BLaER1 treated with 17β-estradiol and CSF1 and Interleukin-3, amounts not matched to agents 10 nM and 100 nM (cell line): ENCODE results near the gene CELF5.

ENCODE experiments used
- H3K27ac ChIP-seq, 11 experiments: shearing (Covaris generic); formaldehyde crosslinking; 2 replicates each; pipeline ENCODE4 v1.8.1; 2022
- H3K27me3 ChIP-seq, 11 experiments: shearing (Covaris generic); formaldehyde crosslinking; 2 replicates each; pipeline ENCODE4 v1.8.1; 2022
- H3K36me3 ChIP-seq, 11 experiments: shearing (Covaris generic); formaldehyde crosslinking; 2 replicates each; pipeline ENCODE4 v1.8.1; 2022
- H3K4me1 ChIP-seq, 10 experiments: shearing (Covaris generic); formaldehyde crosslinking; 2 replicates each; pipeline ENCODE4 v1.8.1; 2022
- H3K4me2 ChIP-seq, 11 experiments: shearing (Covaris generic); formaldehyde crosslinking; 2 replicates each; pipeline ENCODE4 v1.8.1; 2022
- H3K4me3 ChIP-seq, 10 experiments: shearing (Covaris generic); formaldehyde crosslinking; 2 replicates each; pipeline ENCODE4 v1.8.1; 2022
- H3K9ac ChIP-seq, 11 experiments: shearing (Covaris generic); formaldehyde crosslinking; 2 replicates each; pipeline ENCODE4 v1.8.1; 2022
- H3K9me3 ChIP-seq, 11 experiments: shearing (Covaris generic); formaldehyde crosslinking; replicated peaks in 1 of 11; 2 replicates each; pipeline ENCODE4 v1.8.1; 2022
- H4K20me1 ChIP-seq, 11 experiments: shearing (Covaris generic); formaldehyde crosslinking; 2 replicates each; pipeline ENCODE4 v1.8.1; 2022
- Cebpa-rat ChIP-seq, 11 experiments: shearing (Covaris generic); IDR thresholded peaks; 2 replicates each; pipeline ENCODE4 v1.8.1; 2022

The CELF5 gene

GRCh38 chr19:3268326-3268725, 43.9 kb downstream of the CELF5 start:
- H3K27ac ChIP-seq: no peak overlapping the region
- H3K4me3 ChIP-seq: no peak overlapping the region
- H3K36me3 ChIP-seq: no peaks in the 10 kb centered on the region; a peak in 1 of 22 replicates
- peaks cover 0 to 9% (median 4%) of the 10 kb centered on the region in 10 experiments; a peak in 6 of 20 replicates for H3K4me1 ChIP-seq
- peaks cover 11 to 28% (median 19%) of the 10 kb centered on the region in 11 experiments for H3K9me3 ChIP-seq
- no peak overlapping the region for H3K4me2 ChIP-seq
- H3K9ac ChIP-seq: no peak overlapping the region
- peaks cover 0 to 16% (median 4%) of the 10 kb centered on the region in 11 experiments; a peak in 6 of 22 replicates for H4K20me1 ChIP-seq
- TF ChIP-seq Cebpa-rat (IDR thresholded peaks at IDR 0.05): no peak
- H3K27me3 ChIP-seq: peaks cover 47 to 60% (median 52%) of the 10 kb centered on the region in 11 experiments

- Histone ChIP-seq H3K4me2 (no peak overlapping the region), H3K27me3 (peaks cover 47 to 62% (median 52%) of the 10 kb centered on the region in 11 experiments), H3K9ac (no peak overlapping the region), H4K20me1 (peaks cover 0 to 16% (median 4%) of the 10 kb centered on the region in 11 experiments; a peak in 7 of 22 replicates), H3K4me3 (no peak overlapping the region), H3K27ac (no peak overlapping the region), H3K9me3 (peaks cover 12 to 29% (median 19%) of the 10 kb centered on the region in 11 experiments), H3K4me1 (peaks cover 0 to 14% (median 5%) of the 10 kb centered on the region in 10 experiments; a peak in 6 of 20 replicates), H3K36me3 (no peaks in the 10 kb centered on the region; a peak in 1 of 22 replicates)
- no peak for TF ChIP-seq Cebpa-rat (IDR thresholded peaks at IDR 0.05)
Measured at GRCh38 chr19:3268763-3269162, 44.3 kb downstream of the CELF5 start.

- H3K27ac ChIP-seq: no peak overlapping the region
- peaks cover 0 to 16% (median 4%) of the 10 kb centered on the region in 11 experiments; a peak in 7 of 22 replicates for H4K20me1 ChIP-seq
- H3K9me3 ChIP-seq: peaks cover 12 to 25% (median 19%) of the 10 kb centered on the region in 11 experiments
- H3K9ac ChIP-seq: no peak overlapping the region
- peak overlapping the region in 2 of 10 experiments; percentile 45 to 51; a peak in 5 of 20 replicates for H3K4me3 ChIP-seq
- no peaks in the 10 kb centered on the region; a peak in 1 of 22 replicates for H3K36me3 ChIP-seq
- peaks cover 47 to 65% (median 52%) of the 10 kb centered on the region in 11 experiments for H3K27me3 ChIP-seq
- no peak for TF ChIP-seq Cebpa-rat (IDR thresholded peaks at IDR 0.05)
- H3K4me2 ChIP-seq: peak overlapping the region; percentile 34 to 65 (median 50); a peak in 17 of 22 replicates
- peaks cover 3 to 27% (median 14%) of the 10 kb centered on the region in 10 experiments for H3K4me1 ChIP-seq
Measured at GRCh38 chr19:3269916-3270671, 45.6 kb downstream of the CELF5 start.

- peaks cover 10 to 19% (median 14%) of the 10 kb centered on the region in 11 experiments for H3K9me3 ChIP-seq
- peak overlapping the region in 9 of 11 experiments; percentile 35 to 65 (median 50); a peak in 15 of 22 replicates for H3K4me2 ChIP-seq
- no peaks in the 10 kb centered on the region; a peak in 1 of 22 replicates for H3K36me3 ChIP-seq
- peaks cover 0 to 16% (median 4%) of the 10 kb centered on the region in 11 experiments; a peak in 7 of 22 replicates for H4K20me1 ChIP-seq
- H3K27me3 ChIP-seq: peaks cover 47 to 65% (median 52%) of the 10 kb centered on the region in 11 experiments
- H3K4me3 ChIP-seq: peak overlapping the region in 2 of 10 experiments; percentile 45 to 51; a peak in 3 of 20 replicates
- no peak overlapping the region for H3K27ac ChIP-seq
- peaks cover 6 to 33% (median 20%) of the 10 kb centered on the region in 10 experiments for H3K4me1 ChIP-seq
- H3K9ac ChIP-seq: no peak overlapping the region
- no peak for TF ChIP-seq Cebpa-rat (IDR thresholded peaks at IDR 0.05)
Measured at GRCh38 chr19:3270902-3271301, 46.4 kb downstream of the CELF5 start.

GRCh38 chr19:3272401-3272931, 48.0 kb downstream of the CELF5 start:
- Histone ChIP-seq H3K9me3 (peaks cover 10 to 15% (median 12%) of the 10 kb centered on the region in 11 experiments), H3K4me2 (no peak overlapping the region), H3K9ac (no peak overlapping the region), H3K27ac (no peak overlapping the region), H3K36me3 (no peaks in the 10 kb centered on the region; a peak in 1 of 22 replicates), H3K4me3 (no peak overlapping the region), H3K27me3 (peaks cover 47 to 64% (median 52%) of the 10 kb centered on the region in 11 experiments), H4K20me1 (peaks cover 0 to 16% (median 4%) of the 10 kb centered on the region in 11 experiments; a peak in 7 of 22 replicates), H3K4me1 (peaks cover 6 to 33% (median 20%) of the 10 kb centered on the region in 10 experiments)
- no peak for TF ChIP-seq Cebpa-rat (IDR thresholded peaks at IDR 0.05)

- H3K27me3 ChIP-seq: peaks cover 47 to 60% (median 51%) of the 10 kb centered on the region in 11 experiments
- H3K4me3 ChIP-seq: no peak overlapping the region
- H3K27ac ChIP-seq: no peak overlapping the region
- TF ChIP-seq Cebpa-rat (IDR thresholded peaks at IDR 0.05): no peak
- H3K4me1 ChIP-seq: peaks cover 6 to 33% (median 20%) of the 10 kb centered on the region in 10 experiments
- H3K9me3 ChIP-seq: peaks cover 10 to 15% (median 12%) of the 10 kb centered on the region in 11 experiments
- H4K20me1 ChIP-seq: peaks cover 0 to 16% (median 4%) of the 10 kb centered on the region in 11 experiments; a peak in 7 of 22 replicates
- H3K36me3 ChIP-seq: no peaks in the 10 kb centered on the region; a peak in 1 of 22 replicates
- peak overlapping the region in 4 of 11 experiments; percentile 15 to 88 (median 24); a peak in 1 of 22 replicates for H3K4me2 ChIP-seq
- no peak overlapping the region for H3K9ac ChIP-seq
Measured at GRCh38 chr19:3272952-3273351, 48.5 kb downstream of the CELF5 start.

GRCh38 chr19:3274245-3274941, 49.9 kb downstream of the CELF5 start:
- Histone ChIP-seq H3K27me3 (peaks cover 35 to 46% (median 38%) of the 10 kb centered on the region in 11 experiments), H3K4me2 (peak overlapping the region in 10 of 11 experiments; percentile 74 to 97 (median 90); a peak in 19 of 22 replicates), H3K4me3 (no peak overlapping the region), H3K36me3 (no peaks in the 10 kb centered on the region; a peak in 1 of 22 replicates), H3K4me1 (peaks cover 6 to 33% (median 20%) of the 10 kb centered on the region in 10 experiments), H4K20me1 (peaks cover 0 to 13% (median 4%) of the 10 kb centered on the region in 11 experiments; a peak in 6 of 22 replicates), H3K9ac (peak overlapping the region in 2 of 11 experiments; percentile 68 to 75; a peak in 4 of 22 replicates), H3K27ac (no peak overlapping the region), H3K9me3 (peaks cover 10 to 15% (median 12%) of the 10 kb centered on the region in 11 experiments)
- TF ChIP-seq Cebpa-rat (IDR thresholded peaks at IDR 0.05): no peak

- Histone ChIP-seq H3K4me2 (peak overlapping the region; percentile 74 to 97 (median 92)), H3K36me3 (no peaks in the 10 kb centered on the region; a peak in 1 of 22 replicates), H4K20me1 (peaks cover 0 to 9% (median 0%) of the 10 kb centered on the region in 11 experiments; a peak in 5 of 22 replicates), H3K4me1 (peaks cover 6 to 33% (median 20%) of the 10 kb centered on the region in 10 experiments), H3K9me3 (peaks cover 10 to 15% (median 12%) of the 10 kb centered on the region in 11 experiments), H3K27me3 (peaks cover 28 to 39% (median 31%) of the 10 kb centered on the region in 11 experiments), H3K27ac (peak overlapping the region in 10 of 11 experiments; percentile 23 to 76 (median 60); a peak in 19 of 22 replicates), H3K9ac (peak overlapping the region; percentile 62 to 77 (median 72); a peak in 21 of 22 replicates), H3K4me3 (peak overlapping the region; percentile 61 to 75 (median 69))
- TF ChIP-seq Cebpa-rat (IDR thresholded peaks at IDR 0.05): no peak
Measured at GRCh38 chr19:3274942-3275582, 50.6 kb downstream of the CELF5 start.
